Erythroblast (primary cell): Measurements from ENCODE around the gene PLEK.

Experiments
- GATA1 ChIP-seq: IDR thresholded peaks from 2 replicates; pipeline ENCODE4 v1.6.1; 2011; ENCODE audit warnings: low read depth, mild to moderate bottlenecking, control low read depth, low read length, moderate library complexity
- POLR2A ChIP-seq: IDR thresholded peaks from 2 replicates; pipeline ENCODE4 v1.6.1; 2011; ENCODE audit warnings: mild to moderate bottlenecking, low read length

GRCh38 chr2:68333009-68333408 lies 32.1 kb upstream of the PLEK start:
- no peak for TF ChIP-seq POLR2A
- no peak for TF ChIP-seq GATA1
